GM10248 (cell line): ENCODE measurements around the gene ZNF532.

ENCODE experiments used
- CTCF ChIA-PET: fragments of 300-600 bp; sonication (Branson Sonifier 250); formaldehyde crosslinking; extraction: SDS; loops from one replicate; lab custom pipeline; 2021; ENCODE audit warnings: antibody characterized with exemption; lab: Yijun Ruan, JAX
- POLR2A ChIA-PET: fragments of 350-650 bp; sonication (Branson Sonifier 250); formaldehyde crosslinking; extraction: SDS; loops from one replicate; lab custom pipeline; 2020; ENCODE audit warnings: antibody characterized with exemption; lab: Yijun Ruan, JAX
- DNase-seq: peaks from one replicate; pipeline ENCODE4 v3.0.0; 2012; ENCODE audit errors: extremely low spot score
- CTCF ChIP-seq: IDR thresholded peaks from 2 replicates; pipeline ENCODE4 v1.5.1; 2012; ENCODE audit warnings: mild to moderate bottlenecking, low read depth; ENCODE audit errors: extremely low read depth, missing control alignments, control extremely low read depth

ZNF532 gene

DNA sequence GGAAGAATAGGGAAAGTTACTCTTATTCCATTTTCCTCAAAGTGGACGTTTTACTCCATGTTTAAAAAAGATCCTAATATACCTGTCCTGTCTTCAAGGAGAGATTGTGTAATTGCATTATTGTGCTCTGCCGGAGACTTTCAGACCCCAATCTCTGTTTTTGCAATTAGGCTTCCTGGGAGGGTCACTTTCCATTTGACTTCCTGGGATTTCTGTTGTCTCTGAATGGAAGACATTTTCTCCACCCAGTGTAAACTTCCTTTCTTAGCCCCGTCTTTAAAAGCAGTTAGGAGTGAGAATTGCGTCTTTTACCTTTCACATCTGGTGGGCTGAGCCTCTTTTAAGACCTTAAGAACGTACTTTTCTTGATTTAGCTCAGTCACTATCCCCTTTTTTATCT lies 63.0 kb downstream of the ZNF532 start:
- CTCF ChIA-PET, result interaction anchor here (1.3 kb wide), 1 partner anchor 15 kb away, joined by 3 read pairs; no protein-coding TSS in a partner anchor
- no peak for TF ChIP-seq CTCF
- DNase-seq, result no peak
- POLR2A ChIA-PET, result no interaction called here

- no peak for TF ChIP-seq CTCF
- ChIA-PET POLR2A (no interaction called here), CTCF (interaction anchor here (1.8 kb wide), 1 partner anchor 18 kb away, joined by 5 read pairs; no protein-coding TSS in a partner anchor)
- DNase-seq, result no peak
Observed at GRCh38 chr18:58928386-58928785, 63.7 kb downstream of the ZNF532 start.

- ChIA-PET POLR2A (no interaction called here), CTCF (interaction anchor here (1.5 to 1.8 kb wide), 3 partner anchors 17 to 142 kb away, joined by 3 to 7 read pairs (median 5); no protein-coding TSS in a partner anchor)
- DNase-seq, result no peak
- TF ChIP-seq CTCF, result no peak
Observed at GRCh38 chr18:58929206-58929605, 64.5 kb downstream of the ZNF532 start.

DNA sequence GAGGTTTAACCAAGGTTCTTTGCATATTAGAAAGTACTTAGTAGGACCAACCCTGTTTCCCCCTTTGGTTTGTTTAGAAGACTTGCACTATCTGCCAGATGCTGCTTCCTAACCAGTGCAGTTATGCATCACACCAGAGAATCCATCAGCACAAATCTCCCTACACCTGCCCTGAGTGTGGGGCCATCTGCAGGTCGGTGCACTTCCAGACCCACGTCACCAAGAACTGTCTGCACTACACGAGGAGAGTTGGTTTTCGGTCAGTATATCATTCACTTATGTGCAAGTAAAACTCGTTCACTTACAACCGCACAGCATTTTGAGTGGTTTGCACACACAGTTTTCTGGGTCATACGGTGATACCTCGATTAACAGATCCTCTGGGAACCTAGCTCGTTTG lies 69.7 kb downstream of the ZNF532 start:
- DNase-seq, result no peak
- CTCF ChIA-PET, result no interaction called here
- TF ChIP-seq CTCF, result no peak
- POLR2A ChIA-PET, result no interaction called here

DNA sequence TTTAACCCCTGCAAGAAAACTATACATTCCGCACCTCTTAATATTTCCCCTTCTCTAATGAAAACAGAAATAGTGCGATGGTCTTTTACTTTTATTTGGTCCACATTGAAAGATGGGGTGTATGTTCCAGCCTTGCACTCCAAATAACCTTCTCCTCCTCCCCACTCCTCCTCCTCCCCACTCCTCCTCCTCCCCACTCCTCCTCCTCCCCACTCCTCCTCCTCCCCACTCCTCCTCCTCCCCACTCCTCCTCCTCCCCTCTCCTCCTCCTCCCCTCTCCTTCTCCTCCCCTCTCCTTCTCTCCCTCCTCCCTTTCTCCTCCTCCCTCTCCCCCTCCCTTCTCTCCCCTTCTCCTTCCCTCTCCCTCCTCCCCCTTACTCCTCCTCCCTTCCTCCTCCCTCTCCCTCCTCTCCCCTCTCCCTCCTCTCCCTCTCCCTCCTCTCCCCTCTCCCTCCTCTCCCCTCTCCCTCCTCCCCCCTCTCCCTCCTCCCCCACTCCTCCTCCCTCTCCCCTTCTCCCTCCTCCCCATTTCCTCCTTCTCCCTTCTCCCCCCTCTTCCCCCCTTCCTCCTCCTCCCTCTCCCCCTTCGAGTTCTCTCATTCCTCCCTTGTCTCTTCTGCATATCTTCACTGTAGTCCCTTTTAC lies 70.4 kb downstream of the ZNF532 start:
- no peak for DNase-seq
- TF ChIP-seq CTCF, result no peak
- CTCF ChIA-PET, result interaction anchor here (1.4 kb wide), 1 partner anchor 46 kb away, joined by 3 read pairs; no protein-coding TSS in a partner anchor
- POLR2A ChIA-PET, result no interaction called here

GRCh38 chr18:58937071-58937886 lies 72.6 kb downstream of the ZNF532 start:
- POLR2A ChIA-PET, result no interaction called here
- CTCF ChIA-PET, result no interaction called here
- no peak for TF ChIP-seq CTCF
- no peak for DNase-seq
